ENCODE data around the gene OR2A5. TPM values are rescaled to one million over a fixed set of nuclear protein-coding genes. Genes with fewer than 3 reads are reported as not detected.

Gene OR2A5
- total RNA-seq, 1 experiment from 2014 or later, result not detected

DNA sequence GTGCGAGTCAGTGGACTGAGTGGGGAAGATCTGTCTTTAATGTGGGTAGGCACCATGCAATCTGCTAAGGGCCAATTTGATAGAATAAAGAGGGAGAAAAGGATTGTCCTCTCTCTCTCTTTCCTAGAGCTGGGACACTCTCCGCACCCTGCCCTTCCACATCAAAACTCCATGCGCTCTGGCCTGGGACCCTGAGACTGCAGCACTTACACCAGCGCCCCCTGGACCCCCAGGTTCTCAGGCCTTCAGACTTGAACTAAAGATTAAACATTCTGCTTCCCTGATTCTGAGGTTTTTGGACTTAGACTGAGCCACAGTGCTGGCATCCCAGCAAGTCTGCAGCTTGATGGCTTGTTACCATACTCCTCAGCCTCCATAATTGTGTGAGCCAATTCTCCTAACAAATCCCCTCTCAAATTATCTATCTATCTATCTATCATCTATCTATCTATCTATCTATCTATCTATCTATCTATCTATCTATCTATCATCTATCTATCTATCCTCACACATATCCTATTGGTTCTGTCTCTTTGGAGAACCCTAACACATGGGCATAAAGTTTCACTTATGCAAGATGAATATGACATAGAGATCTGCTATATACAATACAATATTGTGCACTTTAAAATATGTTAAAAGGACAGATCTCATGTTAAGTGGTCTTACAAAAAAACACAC is 22.4 kb upstream of the OR2A5 start:
- ChIA-PET POLR2A (no interaction called here), CTCF (interaction anchor here (1.0 to 1.2 kb wide), 2 partner anchors 124 to 134 kb away, joined by 3 read pairs; partner anchors contain the start of gene TCAF1), RAD21 (ENCODE audit: low non-redundant PET in 1 of 2, low total read pairs in 2 of 2, uncharacterized antibody in 2 of 2, unreplicated experiment in 2 of 2) (no interaction called here)
- Histone ChIP-seq H3K27ac (ENCODE audit: low read depth, low read length) (no peak overlapping the region), H4K20me1 (ENCODE audit: insufficient read depth) (no peaks in the 10 kb centered on the region), H3K27me3 (ENCODE audit: insufficient read depth, low read length) (no peaks in the 10 kb centered on the region), H2AFZ (ENCODE audit: low read depth, low read length, poor library complexity, severe bottlenecking) (no peak overlapping the region), H3K4me3 (replicated peaks in 1 of 2; ENCODE audit: low read depth in 1 of 2, low read length in 2 of 2) (no peak overlapping the region), H3K9ac (ENCODE audit: low read length) (no peak overlapping the region), H3K36me3 (ENCODE audit: control insufficient read depth in 1 of 2, insufficient read depth in 2 of 2, low read length in 2 of 2) (no peaks in the 10 kb centered on the region), H3K9me3 (ENCODE audit: control insufficient read depth in 1 of 2, insufficient read depth in 1 of 2, low read depth in 1 of 2, low read length in 2 of 2) (no peaks in the 10 kb centered on the region), H3K79me2 (ENCODE audit: insufficient read depth, low read length) (no peaks in the 10 kb centered on the region), H3K4me2 (ENCODE audit: low read length) (no peak overlapping the region), H3K4me1 (ENCODE audit: control insufficient read depth in 1 of 2, insufficient read depth in 2 of 2, low read length in 2 of 2) (peaks cover 0 to 6% of the 10 kb centered on the region in 2 experiments; a peak in 2 of 4 replicates), H3K9me2 (ENCODE audit: insufficient read depth) (no peaks in the 10 kb centered on the region)
- no peak for DNase-seq (ENCODE audit: low read depth, low spot score)
- intact Hi-C loops (cut with micrococcal nuclease), result loop anchor here (5.0 to 10.0 kb wide), 2 partner anchors 101 to 122 kb away; partner anchors contain the start of gene TCAF1
- ATAC-seq, result no peak
- BruUV-seq (replicated peaks), result no TSS peak
- TF ChIP-seq YY1 (IDR thresholded peaks at IDR 0.05; ENCODE audit: extremely low read depth, insufficient replicate concordance, low read depth, low read length) (no peak), EZH2phosphoT487 (IDR thresholded peaks at IDR 0.05; ENCODE audit: borderline replicate concordance) (no peak), FOSL1 (IDR thresholded peaks at IDR 0.05; ENCODE audit: low read depth) (no peak), POLR2A (IDR thresholded peaks at IDR 0.05; ENCODE audit: borderline replicate concordance, extremely low read depth, insufficient read depth, insufficient read length) (no peak), SP1 (IDR thresholded peaks at IDR 0.05; ENCODE audit: low read depth) (no peak), TCF7L2 (IDR thresholded peaks at IDR 0.05; ENCODE audit: borderline replicate concordance, extremely low read depth, insufficient read depth, insufficient read length) (no peak), JUND (IDR thresholded peaks at IDR 0.05) (no peak)
- TF ChIP-seq, protein P1, sequence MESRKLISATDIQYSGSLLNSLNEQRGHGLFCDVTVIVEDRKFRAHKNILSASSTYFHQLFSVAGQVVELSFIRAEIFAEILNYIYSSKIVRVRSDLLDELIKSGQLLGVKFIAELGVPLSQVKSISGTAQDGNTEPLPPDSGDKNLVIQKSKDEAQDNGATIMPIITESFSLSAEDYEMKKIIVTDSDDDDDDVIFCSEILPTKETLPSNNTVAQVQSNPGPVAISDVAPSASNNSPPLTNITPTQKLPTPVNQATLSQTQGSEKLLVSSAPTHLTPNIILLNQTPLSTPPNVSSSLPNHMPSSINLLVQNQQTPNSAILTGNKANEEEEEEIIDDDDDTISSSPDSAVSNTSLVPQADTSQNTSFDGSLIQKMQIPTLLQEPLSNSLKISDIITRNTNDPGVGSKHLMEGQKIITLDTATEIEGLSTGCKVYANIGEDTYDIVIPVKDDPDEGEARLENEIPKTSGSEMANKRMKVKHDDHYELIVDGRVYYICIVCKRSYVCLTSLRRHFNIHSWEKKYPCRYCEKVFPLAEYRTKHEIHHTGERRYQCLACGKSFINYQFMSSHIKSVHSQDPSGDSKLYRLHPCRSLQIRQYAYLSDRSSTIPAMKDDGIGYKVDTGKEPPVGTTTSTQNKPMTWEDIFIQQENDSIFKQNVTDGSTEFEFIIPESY (IDR thresholded peaks at IDR 0.05; ENCODE audit: extremely low read depth, insufficient replicate concordance, low read length), result no peak

Measured in HCT116 (cell line).